HUES6 (cell line): ENCODE measurements around the gene MRPS23.

ENCODE experiments used
- H3K27ac ChIP-seq: 2 replicates; pipeline ENCODE4 v1.7.0; 2013; ENCODE audit warnings: low read depth, mild to moderate bottlenecking, low read length, inconsistent platforms
- H3K27me3 ChIP-seq: 2 replicates; pipeline ENCODE4 v1.6.1; 2013; ENCODE audit warnings: low read length; ENCODE audit not compliant: control insufficient read depth, insufficient read depth
- H3K36me3 ChIP-seq: 2 replicates; pipeline ENCODE4 v1.6.1; 2013; ENCODE audit warnings: low read length; ENCODE audit not compliant: control insufficient read depth, insufficient read depth
- H3K4me1 ChIP-seq: 2 replicates; pipeline ENCODE4 v1.6.1; 2013; ENCODE audit warnings: low read length; ENCODE audit not compliant: control insufficient read depth, insufficient read depth
- H3K4me3 ChIP-seq: 2 replicates; pipeline ENCODE4 v1.5.1; 2013; ENCODE audit warnings: low read depth, low read length
- H3K9ac ChIP-seq: one replicate; pipeline ENCODE4 v1.6.1; 2013; ENCODE audit warnings: mild to moderate bottlenecking, low read length
- H3K9me3 ChIP-seq: 2 replicates; pipeline ENCODE4 v1.6.1; 2013; ENCODE audit warnings: low read depth, low read length; ENCODE audit not compliant: control insufficient read depth, insufficient read depth

MRPS23 gene

DNA sequence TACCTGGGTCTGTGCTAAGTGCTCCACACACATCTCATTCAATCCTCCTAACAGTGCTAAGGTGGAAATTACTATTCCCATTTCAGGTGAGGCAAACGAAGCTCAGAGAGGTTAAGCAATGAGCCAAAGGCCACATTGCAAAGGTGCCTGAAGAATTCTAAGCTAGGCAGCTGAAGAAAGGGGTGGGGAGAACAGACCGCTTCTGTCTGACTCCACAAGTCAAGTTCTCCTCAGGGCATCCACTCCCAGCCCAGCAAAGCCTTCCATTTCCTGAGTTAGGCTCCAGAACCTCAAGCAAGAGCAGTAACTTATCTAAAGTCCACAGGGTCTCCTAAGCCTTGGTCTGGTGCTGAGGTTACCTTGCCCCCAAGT is 27.0 kb upstream of the MRPS23 start:
- H3K36me3 ChIP-seq: no peaks in the 10 kb centered on the region
- no peak overlapping the region for H3K4me3 ChIP-seq
- no peak overlapping the region for H3K9ac ChIP-seq
- H3K9me3 ChIP-seq: no peaks in the 10 kb centered on the region
- H3K4me1 ChIP-seq: peaks cover 81% of the 10 kb centered on the region
- peaks cover 10% of the 10 kb centered on the region; the same call in 1 of the 2 replicates for H3K27me3 ChIP-seq
- H3K27ac ChIP-seq: no peak overlapping the region

DNA sequence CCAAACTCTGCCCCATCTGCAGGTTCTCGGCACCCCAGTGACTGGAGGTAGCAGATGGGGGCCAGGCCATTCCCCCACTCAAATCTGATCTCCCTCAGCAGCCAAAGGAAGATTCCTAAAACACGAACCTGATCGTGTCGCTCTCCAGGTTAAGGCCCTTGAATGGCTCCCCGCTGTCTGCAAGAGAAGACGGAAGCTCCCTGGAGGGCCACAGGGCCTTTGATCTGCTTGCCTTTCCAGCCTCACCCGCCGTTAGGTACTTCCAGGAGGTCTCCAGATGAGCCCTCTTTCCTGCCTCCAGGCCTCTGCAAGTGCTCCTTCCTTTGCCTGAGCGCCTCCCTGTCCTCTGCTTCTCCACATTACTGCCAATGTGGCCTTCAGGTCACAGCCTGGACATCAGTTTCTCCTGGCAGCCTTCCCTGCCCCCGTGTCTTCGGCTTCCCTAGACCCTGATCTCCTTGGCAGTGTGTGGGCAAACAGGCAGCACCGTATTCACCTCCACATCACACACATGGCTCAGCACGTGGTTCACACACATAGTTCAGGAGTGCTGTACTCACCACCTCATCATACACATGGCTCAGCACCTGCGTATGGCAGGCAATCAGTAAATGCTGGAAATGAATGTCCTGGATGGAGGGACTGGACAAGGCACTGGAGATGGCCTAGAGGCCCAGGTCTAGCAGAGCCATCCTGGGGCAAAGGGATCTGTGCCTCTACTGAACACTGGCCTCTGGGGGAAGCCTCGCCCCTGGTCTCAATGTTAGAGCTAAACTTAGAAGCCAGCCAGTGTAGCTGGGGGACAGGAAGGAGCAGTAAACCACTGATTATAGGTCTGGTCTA is 26.4 kb upstream of the MRPS23 start:
- Histone ChIP-seq H3K9me3 (no peaks in the 10 kb centered on the region), H3K36me3 (no peaks in the 10 kb centered on the region), H3K27me3 (peaks cover 10% of the 10 kb centered on the region; the same call in 1 of the 2 replicates), H3K4me3 (peak overlapping the region; percentile 22; the same call in 1 of the 2 replicates), H3K4me1 (peaks cover 76% of the 10 kb centered on the region), H3K27ac (peak overlapping the region; percentile 53; the same call in 1 of the 2 replicates), H3K9ac (peak overlapping the region; percentile 57)

DNA sequence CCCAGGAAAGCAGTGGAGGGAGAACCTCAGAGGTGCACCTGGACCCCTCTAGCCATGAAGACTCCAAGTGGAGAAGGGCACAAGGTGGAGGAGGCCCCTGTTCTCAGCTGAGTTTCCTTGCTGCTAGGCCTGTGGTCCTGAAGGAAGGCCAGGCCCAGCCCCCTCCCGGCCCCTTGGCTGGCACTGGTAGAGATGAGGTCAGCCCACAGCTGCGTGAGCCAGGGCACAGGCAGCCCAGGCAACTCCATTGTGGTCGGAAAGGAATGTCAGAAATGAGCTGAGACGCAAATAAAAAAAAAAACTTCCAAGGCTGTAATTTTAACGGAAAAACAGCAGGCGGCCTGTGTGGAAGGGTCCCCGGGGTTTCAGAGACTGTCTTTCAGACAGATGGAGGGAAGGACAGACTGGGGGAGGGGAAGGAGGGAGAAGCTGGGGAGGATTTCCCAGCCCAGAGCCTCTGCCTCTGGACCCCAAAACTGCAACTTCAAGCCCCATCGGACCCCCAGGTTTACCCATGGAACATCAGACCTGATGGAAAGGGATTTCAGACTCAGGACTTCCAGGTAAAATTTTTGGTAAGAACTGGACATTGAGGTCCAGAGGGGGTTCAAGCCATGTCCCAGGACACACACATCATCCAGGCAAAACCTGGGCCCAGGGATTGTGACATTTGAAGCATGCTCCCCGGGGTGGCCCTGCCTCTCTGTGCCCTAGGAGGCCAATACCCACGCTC is 25.6 kb upstream of the MRPS23 start:
- peak overlapping the region; percentile 53; the same call in 1 of the 2 replicates for H3K27ac ChIP-seq

DNA sequence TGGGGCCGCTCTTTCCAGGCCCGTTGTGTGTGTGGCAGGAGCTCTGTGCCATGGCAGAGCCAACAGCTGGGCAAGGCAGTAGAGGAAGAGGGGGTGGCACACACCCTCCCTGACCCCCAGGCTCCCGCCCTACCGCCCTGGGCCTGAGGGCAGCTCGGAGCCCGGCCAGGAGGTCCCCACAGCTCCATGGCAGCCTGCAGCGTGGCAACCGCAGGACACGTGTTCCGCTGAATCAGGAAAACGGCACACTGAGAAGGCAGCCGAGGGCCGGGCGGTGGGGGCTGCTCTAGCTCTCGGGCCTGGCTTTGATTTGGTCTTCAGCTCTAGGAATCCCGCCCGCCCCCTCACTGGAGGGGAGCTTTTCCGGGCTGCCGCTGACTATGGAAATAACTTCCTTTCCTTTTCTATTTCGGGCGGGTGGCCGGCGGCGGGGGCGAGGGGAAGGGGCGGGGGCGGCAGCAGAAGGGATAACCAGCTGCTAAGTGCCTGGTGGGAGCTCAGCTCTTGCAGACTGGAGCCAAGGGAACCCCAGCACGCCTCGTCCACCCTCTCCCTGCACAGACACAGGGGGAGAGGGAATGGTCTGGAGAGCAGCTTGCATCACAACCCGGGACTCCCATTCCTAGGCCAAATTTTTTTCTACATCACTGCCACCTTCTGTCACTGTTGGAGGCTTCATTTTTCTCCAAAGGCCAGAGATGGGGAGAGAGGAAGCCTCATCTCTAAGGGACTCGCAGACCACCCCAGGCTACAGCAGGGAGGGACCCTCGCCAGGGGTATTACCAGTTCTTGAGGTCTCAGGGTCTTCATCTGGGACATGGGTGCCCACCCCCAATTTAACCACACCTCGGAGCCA is 24.8 kb upstream of the MRPS23 start:
- peak overlapping the region; percentile 87; the same call in 1 of the 2 replicates for H3K27ac ChIP-seq
- H3K4me3 ChIP-seq: peak overlapping the region; percentile 19; the same call in 1 of the 2 replicates
- peak overlapping the region; percentile 86 for H3K9ac ChIP-seq
- peaks cover 68% of the 10 kb centered on the region for H3K4me1 ChIP-seq
- H3K36me3 ChIP-seq: no peaks in the 10 kb centered on the region
- no peaks in the 10 kb centered on the region for H3K9me3 ChIP-seq
- H3K27me3 ChIP-seq: peaks cover 10% of the 10 kb centered on the region; the same call in 1 of the 2 replicates

More for the DNA sequence above, 25.6 kb upstream of the MRPS23 start:
- H3K4me3 ChIP-seq: peak overlapping the region; percentile 22; the same call in 1 of the 2 replicates
- no peaks in the 10 kb centered on the region for H3K36me3 ChIP-seq
- H3K9me3 ChIP-seq: no peaks in the 10 kb centered on the region
- peaks cover 68% of the 10 kb centered on the region for H3K4me1 ChIP-seq
- H3K9ac ChIP-seq: peak overlapping the region; percentile 57
- peaks cover 10% of the 10 kb centered on the region; the same call in 1 of the 2 replicates for H3K27me3 ChIP-seq

DNA sequence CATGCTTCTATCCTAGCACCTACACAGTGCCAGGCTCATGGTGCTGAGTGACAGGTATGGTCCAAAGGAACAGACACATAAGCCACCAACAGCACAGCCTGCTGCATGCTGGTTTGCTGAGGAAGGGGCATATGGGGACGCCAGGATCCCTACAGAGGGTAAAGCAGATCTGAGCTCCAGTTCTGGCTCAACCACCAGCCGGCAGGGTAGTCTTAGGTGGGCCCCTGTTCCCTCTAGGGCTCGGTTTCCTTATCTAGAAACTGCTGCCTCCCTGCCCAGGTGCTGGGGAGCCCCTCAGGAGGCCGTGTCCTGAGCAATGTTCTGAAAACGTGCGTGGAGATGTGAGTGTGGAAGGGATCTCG is 24.2 kb upstream of the MRPS23 start:
- H3K4me1 ChIP-seq: peaks cover 67% of the 10 kb centered on the region
- H3K27me3 ChIP-seq: peaks cover 10% of the 10 kb centered on the region; the same call in 1 of the 2 replicates
- H3K9ac ChIP-seq: peak overlapping the region; percentile 86
- H3K36me3 ChIP-seq: no peaks in the 10 kb centered on the region
- no peaks in the 10 kb centered on the region for H3K9me3 ChIP-seq
- peak overlapping the region; percentile 87; the same call in 1 of the 2 replicates for H3K27ac ChIP-seq
- peak overlapping the region; percentile 19; the same call in 1 of the 2 replicates for H3K4me3 ChIP-seq

DNA sequence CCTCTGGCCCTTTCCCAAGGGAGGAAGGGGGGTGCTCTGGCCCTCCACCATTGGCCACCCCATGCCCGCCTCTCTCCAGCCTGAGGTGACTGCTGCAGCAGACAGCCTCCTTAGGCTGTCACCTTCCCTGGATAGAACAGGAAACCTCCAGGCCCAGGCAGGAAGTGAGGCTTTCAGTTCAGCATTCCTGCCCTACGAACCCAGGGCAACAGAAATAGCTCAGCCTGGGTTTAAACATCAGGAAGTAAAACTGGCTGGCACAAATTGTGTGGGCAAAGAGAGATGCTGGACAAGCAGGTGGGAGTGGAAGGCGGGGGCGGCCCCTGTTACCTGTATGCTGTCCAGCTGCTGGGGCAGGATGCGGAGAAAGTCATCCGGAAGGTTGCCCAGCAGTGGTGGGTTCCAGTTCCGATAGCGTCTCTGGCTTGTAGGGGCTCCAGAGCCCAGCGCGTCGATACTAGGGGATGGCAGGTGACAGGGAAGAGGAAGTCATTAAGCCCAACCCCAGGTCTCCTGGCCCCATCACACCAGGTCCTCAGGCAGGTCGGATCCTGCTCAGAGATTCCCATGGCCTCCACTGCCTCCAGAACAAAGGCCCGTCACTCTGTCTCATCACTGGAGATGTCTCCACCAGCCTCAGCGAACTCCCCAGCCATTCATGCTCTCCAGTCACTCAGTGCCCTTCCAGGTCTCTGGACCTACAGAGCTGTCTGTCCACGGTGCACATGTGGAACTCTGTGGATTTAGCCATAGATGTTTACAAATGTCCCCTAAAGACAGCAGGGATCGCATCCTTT is 23.6 kb upstream of the MRPS23 start:
- peak overlapping the region; percentile 87; the same call in 1 of the 2 replicates for H3K27ac ChIP-seq
- no peaks in the 10 kb centered on the region for H3K9me3 ChIP-seq
- peak overlapping the region; percentile 86 for H3K9ac ChIP-seq
- peaks cover 69% of the 10 kb centered on the region for H3K4me1 ChIP-seq
- no peak overlapping the region for H3K4me3 ChIP-seq
- peaks cover 10% of the 10 kb centered on the region; the same call in 1 of the 2 replicates for H3K27me3 ChIP-seq
- no peaks in the 10 kb centered on the region for H3K36me3 ChIP-seq

DNA sequence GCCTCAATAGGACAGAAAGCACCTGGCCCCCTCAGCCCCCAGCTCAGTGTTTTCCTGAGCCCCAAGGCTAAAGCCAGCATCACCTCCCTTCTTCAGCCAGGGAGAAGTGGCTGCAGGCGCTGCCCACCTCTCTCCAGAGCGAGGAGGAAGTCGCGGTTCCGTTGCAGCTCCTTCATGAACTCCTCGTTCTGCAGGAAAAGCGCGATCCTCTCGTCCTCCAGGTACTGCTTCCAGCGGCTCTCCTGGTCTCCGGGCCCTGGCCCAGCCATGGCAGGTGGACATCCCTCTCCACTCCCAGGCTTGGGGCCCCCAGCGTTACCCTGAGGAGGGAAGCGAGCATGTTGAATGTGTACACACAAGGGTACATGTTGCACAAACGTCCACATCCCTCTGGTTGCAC is 22.7 kb upstream of the MRPS23 start:
- Histone ChIP-seq H3K4me3 (no peak overlapping the region), H3K9ac (no peak overlapping the region), H3K9me3 (no peaks in the 10 kb centered on the region), H3K36me3 (no peaks in the 10 kb centered on the region; the same call in 1 of the 2 replicates), H3K27me3 (peaks cover 10% of the 10 kb centered on the region; the same call in 1 of the 2 replicates), H3K4me1 (peaks cover 71% of the 10 kb centered on the region), H3K27ac (no peak overlapping the region)

DNA sequence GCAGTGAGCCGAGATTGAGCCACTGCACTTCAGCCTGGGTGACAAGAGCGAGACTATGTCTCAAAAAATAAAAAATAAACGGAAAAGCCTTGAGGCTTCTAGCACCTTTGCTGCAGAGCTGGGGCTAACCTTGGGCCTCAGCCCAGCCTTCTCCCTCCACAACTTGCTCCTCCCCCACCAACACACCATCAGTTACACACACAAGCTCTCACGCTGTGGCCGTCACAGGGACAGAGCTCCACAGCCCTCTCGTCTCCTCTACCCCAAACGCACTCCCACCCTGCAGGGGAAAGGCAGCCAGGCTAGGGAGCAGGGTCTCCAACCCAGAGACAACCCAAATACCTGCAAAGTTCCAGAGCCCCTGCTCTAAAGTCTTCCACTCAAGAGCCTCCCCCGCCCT is 22.0 kb upstream of the MRPS23 start:
- no peak overlapping the region for H3K27ac ChIP-seq
- H3K4me3 ChIP-seq: no peak overlapping the region
- H3K27me3 ChIP-seq: peaks cover 7% of the 10 kb centered on the region; the same call in 1 of the 2 replicates
- peaks cover 71% of the 10 kb centered on the region for H3K4me1 ChIP-seq
- no peak overlapping the region for H3K9ac ChIP-seq
- no peaks in the 10 kb centered on the region for H3K9me3 ChIP-seq
- H3K36me3 ChIP-seq: no peaks in the 10 kb centered on the region; the same call in 1 of the 2 replicates

DNA sequence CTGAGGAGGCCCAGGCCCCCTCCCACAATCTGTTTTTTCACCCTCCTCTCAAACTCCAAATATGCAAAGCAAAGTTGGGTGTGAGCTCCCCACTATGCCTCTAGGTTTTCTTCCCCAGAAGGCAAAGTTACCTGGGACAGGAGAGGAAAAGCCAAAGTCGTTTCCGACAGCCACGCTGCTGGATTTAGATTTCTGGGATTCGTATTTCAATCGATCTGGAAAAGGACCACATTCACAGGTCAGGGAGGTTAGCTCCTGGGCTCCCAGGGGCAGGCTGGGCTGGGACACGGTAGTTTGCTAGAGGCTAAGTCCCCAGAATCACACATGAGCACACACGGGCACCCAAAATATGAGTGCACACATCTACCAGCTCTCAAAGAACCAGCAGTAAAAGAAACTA is 21.3 kb upstream of the MRPS23 start:
- peaks cover 64% of the 10 kb centered on the region for H3K4me1 ChIP-seq
- H3K36me3 ChIP-seq: no peaks in the 10 kb centered on the region; the same call in 1 of the 2 replicates
- no peak overlapping the region for H3K9ac ChIP-seq
- H3K9me3 ChIP-seq: no peaks in the 10 kb centered on the region
- no peak overlapping the region for H3K4me3 ChIP-seq
- peaks cover under 1% of the 10 kb centered on the region; the same call in 1 of the 2 replicates for H3K27me3 ChIP-seq
- H3K27ac ChIP-seq: no peak overlapping the region

DNA sequence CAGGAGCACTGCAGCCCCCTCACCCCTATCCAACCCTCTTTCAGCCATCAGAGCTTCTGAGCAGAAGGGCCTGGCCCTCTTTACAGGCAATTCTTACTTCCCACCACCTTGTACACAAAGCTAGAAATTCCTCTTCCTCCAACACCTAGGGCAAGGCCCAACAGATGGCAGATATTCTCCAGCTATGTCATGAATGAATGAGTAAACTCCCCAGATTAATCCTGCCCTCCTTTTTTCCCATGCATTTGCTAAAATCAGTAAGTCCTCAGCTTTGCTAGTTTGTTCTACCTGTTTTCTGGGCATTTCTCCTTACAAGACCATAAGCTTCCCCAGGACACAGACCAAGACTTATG is 20.4 kb upstream of the MRPS23 start:
- no peaks in the 10 kb centered on the region; the same call in 1 of the 2 replicates for H3K27me3 ChIP-seq
- no peaks in the 10 kb centered on the region; the same call in 1 of the 2 replicates for H3K36me3 ChIP-seq
- no peak overlapping the region for H3K27ac ChIP-seq
- H3K4me3 ChIP-seq: no peak overlapping the region
- no peak overlapping the region for H3K9ac ChIP-seq
- peaks cover 55% of the 10 kb centered on the region for H3K4me1 ChIP-seq
- no peaks in the 10 kb centered on the region for H3K9me3 ChIP-seq
